Uterus (tissue), 4 donors: ENCODE data around the gene DDX5. TPM values are rescaled to one million over a fixed set of nuclear protein-coding genes. Genes with fewer than 3 reads are reported as not detected.

ENCODE experiments used
- DNase-seq, 2 donors: peaks; one replicate each; pipeline ENCODE4 v3.0.0-alpha.2; 2019 to 2020
- H3K27ac ChIP-seq, 2 donors: fragments of 200-600 bp; sonication (generic); 1 replicate in 1 of 2; 2 replicates in 1 of 2; pipeline ENCODE4 v1.5.1; 2016 to 2018
- H3K27me3 ChIP-seq, 2 donors: fragments of 200-600 bp; sonication (generic); one replicate each; pipeline ENCODE4 v1.5.1; 2018 to 2019; ENCODE audit warnings: control low read depth in 1 of 2
- H3K36me3 ChIP-seq, 2 donors: fragments of 200-600 bp; sonication (generic); one replicate each; pipeline ENCODE4 v1.5.1; 2019; ENCODE audit warnings: control low read depth in 1 of 2
- H3K4me1 ChIP-seq, 2 donors: fragments of 200-600 bp; sonication (generic); one replicate each; pipeline ENCODE4 v1.5.1; 2018 to 2019; ENCODE audit warnings: control low read depth in 1 of 2
- H3K4me3 ChIP-seq, 2 donors: fragments of 200-600 bp; sonication (generic); 1 replicate in 1 of 2; 2 replicates in 1 of 2; pipeline ENCODE4 v1.5.1; 2018 to 2019; ENCODE audit warnings: mild to moderate bottlenecking in 1 of 2
- H3K9me3 ChIP-seq, 2 donors: fragments of 200-600 bp; sonication (generic); one replicate each; pipeline ENCODE4 v1.5.1; 2019; ENCODE audit warnings: control low read depth in 1 of 2
- POLR2A ChIP-seq, 2 donors: fragments of 450-650 bp; IDR thresholded peaks; one replicate each; pipeline ENCODE4 v1.6.1; 2016; ENCODE audit warnings: antibody characterized with exemption in 2 of 2, mild to moderate bottlenecking in 1 of 2, moderate library complexity in 1 of 2
- intact Hi-C: fragments of 100-400 bp; cut with DNase I; formaldehyde crosslinking; loops from one replicate; pipeline ENCODE4 v1.15.1; 2023; ENCODE audit warnings: low total_unique reads
- total RNA-seq, 4 donors: library from RNA; depleted of rRNA in 3 of 4; stranded (reverse); fragments of >200 nt in 3 of 4; gene quantifications; one replicate each; pipeline versions ENCODE4 v1.1.0 to v1.2.4, GENCODE V29; 2014 to 2023
- TF ChIP-seq, protein P1 (sequence below), 4 experiments: fragments of 200-600 bp in 2 of 4; fragments of 450-650 bp in 2 of 4; sonication (generic) in 2 of 4; IDR thresholded peaks; one replicate each; pipeline ENCODE4 v1.5.1; 2016 to 2019; ENCODE audit warnings: antibody characterized with exemption in 4 of 4, mild to moderate bottlenecking in 2 of 4, moderate library complexity in 1 of 4
- donor health status: DM: yes; HTN: yes; CAD: no.

The DDX5 gene
- total RNA-seq, 4 donors from 2014 or later: 576 to 943 (median 602) TPM

- Histone ChIP-seq H3K4me3 (peak overlapping the region; percentile 96 to 99), H3K4me1 (peaks cover 0 to 15% of the 10 kb centered on the region in 2 donors), H3K9me3 (no peaks in the 10 kb centered on the region), H3K36me3 (no peaks in the 10 kb centered on the region), H3K27me3 (no peaks in the 10 kb centered on the region), H3K27ac (peak overlapping the region; percentile 100)
- TF ChIP-seq, protein P1, sequence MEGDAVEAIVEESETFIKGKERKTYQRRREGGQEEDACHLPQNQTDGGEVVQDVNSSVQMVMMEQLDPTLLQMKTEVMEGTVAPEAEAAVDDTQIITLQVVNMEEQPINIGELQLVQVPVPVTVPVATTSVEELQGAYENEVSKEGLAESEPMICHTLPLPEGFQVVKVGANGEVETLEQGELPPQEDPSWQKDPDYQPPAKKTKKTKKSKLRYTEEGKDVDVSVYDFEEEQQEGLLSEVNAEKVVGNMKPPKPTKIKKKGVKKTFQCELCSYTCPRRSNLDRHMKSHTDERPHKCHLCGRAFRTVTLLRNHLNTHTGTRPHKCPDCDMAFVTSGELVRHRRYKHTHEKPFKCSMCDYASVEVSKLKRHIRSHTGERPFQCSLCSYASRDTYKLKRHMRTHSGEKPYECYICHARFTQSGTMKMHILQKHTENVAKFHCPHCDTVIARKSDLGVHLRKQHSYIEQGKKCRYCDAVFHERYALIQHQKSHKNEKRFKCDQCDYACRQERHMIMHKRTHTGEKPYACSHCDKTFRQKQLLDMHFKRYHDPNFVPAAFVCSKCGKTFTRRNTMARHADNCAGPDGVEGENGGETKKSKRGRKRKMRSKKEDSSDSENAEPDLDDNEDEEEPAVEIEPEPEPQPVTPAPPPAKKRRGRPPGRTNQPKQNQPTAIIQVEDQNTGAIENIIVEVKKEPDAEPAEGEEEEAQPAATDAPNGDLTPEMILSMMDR (IDR thresholded peaks at IDR 0.05): peak in 3 of 4 experiments; percentile 24 to 42 (median 38)
- no peak for TF ChIP-seq POLR2A (IDR thresholded peaks at IDR 0.05)
- DNase-seq: peak in 1 of 2 donors; percentile 33
- intact Hi-C loops: no loop called here
These were observed 1.3 kb upstream of the DDX5 start for GRCh38 chr17:64507413-64507782.

DNA sequence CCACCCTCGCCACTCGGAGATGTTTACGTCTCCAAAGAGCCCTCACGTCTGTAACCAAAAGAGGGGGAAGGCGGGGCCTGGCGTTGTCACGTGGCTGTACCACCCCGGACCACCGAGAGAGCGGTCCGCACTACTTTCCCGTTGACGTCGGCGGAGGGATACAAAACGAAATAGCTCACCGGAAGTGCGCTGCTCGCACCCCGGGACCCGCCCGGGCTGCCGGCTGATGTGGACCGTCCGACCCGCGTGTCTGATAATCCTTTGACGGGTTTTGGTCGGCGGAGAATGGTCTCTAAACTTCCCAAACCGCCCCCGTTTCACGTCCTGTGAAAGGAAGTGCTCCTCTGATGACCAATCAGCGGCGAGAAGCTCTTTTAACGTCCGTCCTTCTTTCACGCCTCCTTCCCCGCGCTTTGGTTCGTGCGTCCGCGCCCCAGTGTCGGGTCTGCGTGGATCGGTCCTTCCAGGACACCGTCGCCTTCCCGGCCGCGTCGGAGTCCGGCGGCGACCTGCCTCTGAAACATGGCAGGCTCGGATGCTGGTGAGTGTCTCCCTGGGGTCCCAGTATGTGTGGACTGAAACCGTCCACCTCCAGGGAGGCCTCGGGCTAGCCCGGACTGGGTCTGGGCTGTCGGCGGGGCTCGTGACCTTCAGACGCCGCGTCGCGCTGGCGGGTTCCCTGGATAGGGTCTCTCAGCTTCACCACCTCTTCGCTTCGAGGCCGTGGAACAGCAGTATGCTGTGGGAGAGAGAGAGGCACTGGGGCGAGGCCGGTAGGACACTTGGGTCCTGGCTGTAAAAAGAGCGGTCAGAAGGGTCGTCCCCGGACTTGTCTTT, 705 bp upstream of the DDX5 start, which contains the start of gene CEP95:
TSS of gene CEP95 (plus strand) at position 402 of the 837 bp plus-strand sequence. CDS start at position 523, 121 bp downstream.
- no peaks in the 10 kb centered on the region for H3K9me3 ChIP-seq
- TF ChIP-seq POLR2A (IDR thresholded peaks at IDR 0.05): peak; percentile 74 to 79
- TF ChIP-seq, protein P1 (IDR thresholded peaks at IDR 0.05): peak in 1 of 4 experiments; percentile 6
- no peaks in the 10 kb centered on the region for H3K27me3 ChIP-seq
- DNase-seq: peak; percentile 95 to 99
- H3K36me3 ChIP-seq: no peaks in the 10 kb centered on the region
- peak within 1 kb of the TSS; percentile 100 for H3K27ac ChIP-seq
- peaks cover 0 to 15% of the 10 kb centered on the region in 2 donors for H3K4me1 ChIP-seq
- H3K4me3 ChIP-seq: peak within 1 kb of the TSS; percentile 96 to 99
- intact Hi-C loops: no loop called here

DNA sequence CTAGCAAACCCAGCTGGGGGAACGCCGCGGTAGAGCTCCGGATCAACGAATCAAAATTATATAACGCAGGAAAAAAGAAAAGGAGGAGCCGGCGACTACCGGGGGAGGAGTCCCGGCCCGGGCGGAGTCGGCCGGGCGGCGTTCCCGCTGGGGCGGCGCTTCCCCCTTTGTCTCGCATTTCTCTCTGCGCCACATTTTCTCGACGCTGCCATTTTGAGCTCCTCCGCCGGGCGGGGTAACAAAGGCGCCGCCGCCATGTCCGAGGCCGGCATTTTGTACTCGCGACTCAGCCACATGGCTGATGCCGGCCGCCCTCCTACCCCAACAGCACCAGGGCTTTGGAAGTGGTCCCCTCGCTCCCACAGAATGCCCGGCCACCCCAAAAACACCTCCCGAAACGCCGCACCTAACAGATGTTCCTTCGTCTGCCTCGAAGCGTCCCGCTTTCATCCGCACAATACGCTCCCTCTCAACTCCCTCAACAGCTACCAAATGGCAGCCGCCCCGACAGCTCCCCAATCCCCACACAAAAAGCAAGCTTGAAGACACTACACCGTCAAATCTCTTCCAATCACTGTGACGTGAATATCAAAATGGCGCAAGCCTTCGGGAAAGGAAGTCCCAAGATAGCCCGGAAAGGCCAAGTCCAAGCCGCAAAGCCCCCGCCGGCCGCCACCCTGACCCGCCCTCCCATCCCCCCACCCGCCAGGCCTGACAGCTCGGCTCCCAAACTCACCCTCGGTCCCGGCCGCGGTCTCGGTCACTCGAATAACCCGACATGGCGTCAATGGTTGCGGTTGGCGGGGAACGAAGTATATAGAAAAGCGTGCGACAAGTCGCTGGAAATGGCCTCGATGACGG, 519 bp downstream of the DDX5 start:
- H3K4me1 ChIP-seq: peaks cover 0 to 15% of the 10 kb centered on the region in 2 donors
- H3K9me3 ChIP-seq: no peaks in the 10 kb centered on the region
- H3K4me3 ChIP-seq: peak overlapping the region; percentile 96 to 99
- peak; percentile 93 for DNase-seq
- TF ChIP-seq POLR2A (IDR thresholded peaks at IDR 0.05): peak; percentile 68 to 82
- TF ChIP-seq, protein P1 (IDR thresholded peaks at IDR 0.05): peak in 1 of 4 experiments; percentile 17
- peak overlapping the region; percentile 100 for H3K27ac ChIP-seq
- intact Hi-C loops: no loop called here
- H3K27me3 ChIP-seq: no peaks in the 10 kb centered on the region
- no peaks in the 10 kb centered on the region for H3K36me3 ChIP-seq

- H3K27ac ChIP-seq: peak overlapping the region; percentile 100
- peak; percentile 22 to 34 for DNase-seq
- H3K4me1 ChIP-seq: peaks cover 0 to 15% of the 10 kb centered on the region in 2 donors
- H3K9me3 ChIP-seq: no peaks in the 10 kb centered on the region
- H3K36me3 ChIP-seq: no peaks in the 10 kb centered on the region
- H3K4me3 ChIP-seq: peak overlapping the region; percentile 96 to 99
- H3K27me3 ChIP-seq: no peaks in the 10 kb centered on the region
- TF ChIP-seq, protein P1 (IDR thresholded peaks at IDR 0.05): no peak
- no peak for TF ChIP-seq POLR2A (IDR thresholded peaks at IDR 0.05)
- intact Hi-C loops: no loop called here
These were observed 1.2 kb downstream of the DDX5 start for GRCh38 chr17:64504769-64505339.
